NCI-H2081 treated with DMSO at 0.1 percent for 48 hours (cell line): ENCODE measurements around the gene TLL2.

Experiments used
- DNase-seq: peaks from one replicate; lab custom pipeline; 2025; lab: John Stamatoyannopoulos, UW

The TLL2 gene

GRCh38 chr10:96357038-96357620 is 156.6 kb downstream of the TLL2 start:
- DNase-seq, result no peak

GRCh38 chr10:96352582-96352981 is 161.1 kb downstream of the TLL2 start:
- DNase-seq, result no peak

- no peak for DNase-seq
Measured at GRCh38 chr10:96352027-96352426, 161.7 kb downstream of the TLL2 start.

GRCh38 chr10:96346295-96346694 is 167.4 kb downstream of the TLL2 start:
- DNase-seq, result no peak

- no peak for DNase-seq
Measured at GRCh38 chr10:96345222-96345621, 168.5 kb downstream of the TLL2 start.

GRCh38 chr10:96344178-96344577 is 169.5 kb downstream of the TLL2 start:
- DNase-seq, result no peak

GRCh38 chr10:96342402-96342801 is 171.3 kb downstream of the TLL2 start:
- no peak for DNase-seq

- no peak for DNase-seq
Measured at GRCh38 chr10:96341219-96342182, 172.2 kb downstream of the TLL2 start.

- DNase-seq, result peak; percentile 32
Measured at GRCh38 chr10:96339956-96340904, 173.5 kb downstream of the TLL2 start.

GRCh38 chr10:96339383-96339782 is 174.3 kb downstream of the TLL2 start:
- no peak for DNase-seq

GRCh38 chr10:96338279-96338925 is 175.3 kb downstream of the TLL2 start:
- DNase-seq, result no peak

GRCh38 chr10:96337106-96337505 is 176.6 kb downstream of the TLL2 start:
- DNase-seq, result no peak

- DNase-seq, result no peak
Measured at GRCh38 chr10:96334616-96335526, 178.9 kb downstream of the TLL2 start.

- DNase-seq, result no peak
Measured at GRCh38 chr10:96333101-96333500, 180.6 kb downstream of the TLL2 start.

- DNase-seq, result no peak
Measured at GRCh38 chr10:96327462-96327861, 186.3 kb downstream of the TLL2 start.

- DNase-seq, result no peak
Measured at GRCh38 chr10:96325719-96326373, 187.9 kb downstream of the TLL2 start.

GRCh38 chr10:96324447-96324846 is 189.3 kb downstream of the TLL2 start:
- DNase-seq, result no peak

- no peak for DNase-seq
Measured at GRCh38 chr10:96322275-96322674, 191.5 kb downstream of the TLL2 start.

GRCh38 chr10:96321822-96322221 is 191.9 kb downstream of the TLL2 start:
- no peak for DNase-seq
